HEK293T (cell line): ENCODE data around the gene TNNI3K.

Experiments used
- CTCF ChIA-PET: fragments of 350-600 bp; formaldehyde crosslinking; extraction: SDS; loops from one replicate; lab custom pipeline; 2021; ENCODE audit warnings: antibody characterized with exemption, inconsistent platforms; lab: Yijun Ruan, JAX
- POLR2A ChIA-PET: fragments of 350-600 bp; formaldehyde crosslinking; extraction: SDS; loops from one replicate; lab custom pipeline; 2020; ENCODE audit warnings: antibody characterized with exemption, inconsistent platforms; lab: Yijun Ruan, JAX
- DNase-seq: peaks from one replicate; pipeline ENCODE4 v3.0.0; 2012; ENCODE audit warnings: mixed read lengths; ENCODE audit errors: extremely low spot score
- ARNT ChIP-seq: fragments of 450-650 bp; IDR thresholded peaks from 2 replicates; pipeline ENCODE4 v1.6.1; 2017; ENCODE audit warnings: mild to moderate bottlenecking
- BHLHE40 ChIP-seq: fragments of 450-650 bp; IDR thresholded peaks from 2 replicates; pipeline ENCODE4 v1.6.1; 2016; ENCODE audit warnings: mild to moderate bottlenecking, moderate library complexity, borderline replicate concordance
- CTBP1 ChIP-seq: fragments of 450-650 bp; IDR thresholded peaks from 2 replicates; pipeline ENCODE4 v1.6.1; 2016; ENCODE audit warnings: borderline replicate concordance
- ELF4 ChIP-seq: fragments of 450-650 bp; IDR thresholded peaks from 2 replicates; pipeline ENCODE4 v1.6.1; 2017; ENCODE audit warnings: antibody characterized with exemption
- FOXA1 ChIP-seq: fragments of 450-650 bp; IDR thresholded peaks from 2 replicates; pipeline ENCODE4 v1.6.1; 2016; ENCODE audit warnings: mild to moderate bottlenecking
- FOXK2 ChIP-seq: fragments of 450-650 bp; IDR thresholded peaks from 2 replicates; pipeline ENCODE4 v1.6.1; 2016; ENCODE audit warnings: mild to moderate bottlenecking
- FOXM1 ChIP-seq: fragments of 450-650 bp; IDR thresholded peaks from 2 replicates; pipeline ENCODE4 v1.6.1; 2017; ENCODE audit warnings: mild to moderate bottlenecking, borderline replicate concordance
- HDGF ChIP-seq: fragments of 450-650 bp; IDR thresholded peaks from 2 replicates; pipeline ENCODE4 v1.6.1; 2017; ENCODE audit warnings: antibody characterized with exemption, borderline replicate concordance
- L3MBTL2 ChIP-seq: fragments of 450-650 bp; conservative IDR thresholded peaks from 2 replicates; pipeline ENCODE4 v1.6.1; 2016; ENCODE audit warnings: mild to moderate bottlenecking
- LEF1 ChIP-seq: fragments of 450-650 bp; IDR thresholded peaks from 2 replicates; pipeline ENCODE4 v1.6.1; 2017; ENCODE audit warnings: mild to moderate bottlenecking, borderline replicate concordance
- NFRKB ChIP-seq: fragments of 450-650 bp; IDR thresholded peaks from 2 replicates; pipeline ENCODE4 v1.6.1; 2016; ENCODE audit warnings: mild to moderate bottlenecking, moderate library complexity
- PKNOX1 ChIP-seq: fragments of 450-650 bp; IDR thresholded peaks from 2 replicates; pipeline ENCODE4 v1.6.1; 2016
- SP1 ChIP-seq: fragments of 450-650 bp; IDR thresholded peaks from 2 replicates; pipeline ENCODE4 v1.6.1; 2017
- SUZ12 ChIP-seq: fragments of 450-650 bp; IDR thresholded peaks from 2 replicates; pipeline ENCODE4 v1.6.1; 2016; ENCODE audit warnings: mild to moderate bottlenecking
- TARDBP ChIP-seq: fragments of 450-650 bp; IDR thresholded peaks from 2 replicates; pipeline ENCODE4 v1.6.1; 2016
- ZNF384 ChIP-seq: fragments of 450-650 bp; IDR thresholded peaks from 2 replicates; pipeline ENCODE4 v1.6.1; 2016

TNNI3K gene

GRCh38 chr1:74502432-74502831, 267.2 kb downstream of the TNNI3K start:
- TF ChIP-seq L3MBTL2 (no peak), ARNT (no peak), CTBP1 (no peak), PKNOX1 (no peak), BHLHE40 (no peak), HDGF (no peak)
- CTCF ChIA-PET: no interaction called here
- POLR2A ChIA-PET: no interaction called here
- DNase-seq: peak; percentile 39

- POLR2A ChIA-PET: interaction anchor here (1.6 kb wide), 1 partner anchor 8 kb away, joined by 3 read pairs; no protein-coding TSS in a partner anchor
- TF ChIP-seq FOXA1 (no peak), CTBP1 (no peak), SP1 (no peak), TARDBP (no peak), LEF1 (no peak), BHLHE40 (no peak), ARNT (no peak), FOXM1 (no peak), FOXK2 (no peak), ZNF384 (no peak)
- CTCF ChIA-PET: interaction anchor here (0.6 to 1.2 kb wide), 2 partner anchors 9 to 1028 kb away, joined by 3 read pairs; partner anchors contain the start of gene LRRC53
- no peak for DNase-seq
Observed at GRCh38 chr1:74502858-74503257, 267.7 kb downstream of the TNNI3K start.

- ChIA-PET CTCF (interaction anchor here (0.6 to 1.2 kb wide), 3 partner anchors 8 to 20 kb away, joined by 3 read pairs; partner anchors contain the start of gene LRRC53), POLR2A (interaction anchor here (1.6 kb wide), 1 partner anchor 10 kb away, joined by 3 read pairs; no protein-coding TSS in a partner anchor)
- peak; percentile 77 for DNase-seq
- TF ChIP-seq ELF4 (no peak), SP1 (no peak), TARDBP (no peak), FOXM1 (no peak), FOXA1 (no peak), L3MBTL2 (no peak), ARNT (no peak), BHLHE40 (no peak), CTBP1 (no peak), PKNOX1 (no peak), ZNF384 (no peak), FOXK2 (no peak), SUZ12 (no peak), LEF1 (no peak), HDGF (no peak), NFRKB (no peak)
Observed at GRCh38 chr1:74504125-74504932, 269.1 kb downstream of the TNNI3K start.

GRCh38 chr1:74504933-74505512, 269.8 kb downstream of the TNNI3K start:
- CTCF ChIA-PET: no interaction called here
- POLR2A ChIA-PET: no interaction called here
- no peak for DNase-seq
- TF ChIP-seq BHLHE40 (no peak), PKNOX1 (no peak), L3MBTL2 (no peak), FOXM1 (no peak), ARNT (no peak), CTBP1 (no peak), LEF1 (no peak), SP1 (no peak), TARDBP (no peak), FOXA1 (no peak)

- no peak for DNase-seq
Observed at GRCh38 chr1:74505928-74506710, 270.9 kb downstream of the TNNI3K start.

More at GRCh38 chr1:74505928-74506710, 270.9 kb downstream of the TNNI3K start:
- CTCF ChIA-PET: no interaction called here
- POLR2A ChIA-PET: no interaction called here
- TF ChIP-seq FOXA1: no peak
- no peak for TF ChIP-seq SUZ12
- no peak for TF ChIP-seq FOXK2
- TF ChIP-seq FOXM1: no peak
- TF ChIP-seq TARDBP: no peak
- TF ChIP-seq L3MBTL2: no peak
- no peak for TF ChIP-seq ARNT
